ENCODE data around the gene ZDHHC5.
"Not testable (repeated sequence)": the region's sequence is repeated elsewhere in the genome, so short reads cannot be mapped to it uniquely, and the experiment has no call there.

Gene ZDHHC5

DNA sequence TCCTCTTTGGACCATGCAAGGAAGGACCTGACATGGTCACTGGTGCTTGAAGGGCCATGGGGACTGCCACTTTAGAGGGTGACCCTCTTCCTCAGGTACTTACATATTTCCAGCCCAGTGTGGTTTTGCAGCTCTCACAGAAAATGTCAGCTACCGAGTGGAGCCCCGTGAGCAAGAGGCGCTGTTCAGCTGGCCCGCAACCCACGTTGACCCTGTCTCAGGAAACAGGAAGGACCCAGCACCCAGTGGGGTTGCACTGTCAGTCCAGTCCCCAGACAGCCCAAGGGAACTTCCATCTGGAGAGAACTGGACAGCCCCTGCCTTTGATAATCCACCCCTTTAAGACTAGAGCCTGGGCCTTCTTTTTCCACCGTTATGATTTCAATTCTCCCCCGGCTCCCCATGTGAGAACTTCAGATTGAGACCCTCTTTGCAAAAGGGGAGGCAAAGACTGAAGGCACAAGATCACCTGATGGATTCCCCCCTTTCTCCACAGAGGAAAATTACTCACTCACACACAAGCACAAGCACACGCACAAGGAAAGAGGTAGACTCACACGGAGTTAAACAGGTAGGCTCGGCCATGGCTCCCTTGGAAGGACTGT, 21.6 kb upstream of the ZDHHC5 start:
- Histone ChIP-seq H3K9ac (ENCODE audit: low read length) (no peak overlapping the region), H3K4me3 (ENCODE audit: low read depth in 1 of 2, low read length in 2 of 2) (no peak overlapping the region), H3K27ac (ENCODE audit: low read depth, low read length) (no peak overlapping the region), H3K9me3 (ENCODE audit: low read length) (no peaks in the 10 kb centered on the region), H3K27me3 (ENCODE audit: control insufficient read depth in 1 of 2, insufficient read depth in 2 of 2, low read length in 2 of 2) (peaks cover 41 to 44% of the 10 kb centered on the region in 2 donors), H3K4me1 (ENCODE audit: insufficient read depth, low read length) (peaks cover 41% of the 10 kb centered on the region), H3K36me3 (ENCODE audit: insufficient read depth, low read length) (no peaks in the 10 kb centered on the region)

DNA sequence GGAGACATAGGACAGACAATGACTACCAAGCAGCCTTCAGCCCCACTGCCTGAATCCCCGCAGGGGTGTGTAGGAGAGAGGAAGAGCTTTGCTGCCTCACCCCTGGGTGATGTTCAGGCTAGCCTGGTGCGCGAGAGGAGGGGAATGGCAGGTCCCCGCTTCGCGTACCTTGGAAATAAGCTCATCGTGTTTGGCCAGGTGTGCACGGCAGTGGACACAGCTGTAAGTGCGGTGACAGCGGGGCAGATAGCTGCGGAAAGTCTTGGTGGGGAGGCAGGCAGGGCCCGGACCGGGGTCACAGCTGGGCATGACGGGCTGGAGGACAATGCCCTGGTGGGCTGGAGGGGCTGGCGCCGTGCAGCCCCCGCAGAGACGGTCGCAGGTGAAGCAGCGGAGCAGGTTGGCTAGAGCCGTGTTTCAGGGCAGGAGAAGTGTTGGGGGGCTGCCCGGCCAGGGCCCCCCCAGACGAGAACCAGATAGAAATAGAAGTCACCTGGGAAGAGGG, 21.1 kb upstream of the ZDHHC5 start:
- no peak overlapping the region for H3K9ac ChIP-seq (ENCODE audit: low read length)
- no peaks in the 10 kb centered on the region for H3K36me3 ChIP-seq (ENCODE audit: insufficient read depth, low read length)
- H3K27ac ChIP-seq (ENCODE audit: low read depth, low read length): no peak overlapping the region
- H3K9me3 ChIP-seq (ENCODE audit: low read length): no peaks in the 10 kb centered on the region
- H3K4me3 ChIP-seq (ENCODE audit: low read depth in 1 of 2, low read length in 2 of 2): no peak overlapping the region
- peaks cover 37% of the 10 kb centered on the region for H3K4me1 ChIP-seq (ENCODE audit: insufficient read depth, low read length)
- peaks cover 44 to 46% of the 10 kb centered on the region in 2 donors for H3K27me3 ChIP-seq (ENCODE audit: control insufficient read depth in 1 of 2, insufficient read depth in 2 of 2, low read length in 2 of 2)

DNA sequence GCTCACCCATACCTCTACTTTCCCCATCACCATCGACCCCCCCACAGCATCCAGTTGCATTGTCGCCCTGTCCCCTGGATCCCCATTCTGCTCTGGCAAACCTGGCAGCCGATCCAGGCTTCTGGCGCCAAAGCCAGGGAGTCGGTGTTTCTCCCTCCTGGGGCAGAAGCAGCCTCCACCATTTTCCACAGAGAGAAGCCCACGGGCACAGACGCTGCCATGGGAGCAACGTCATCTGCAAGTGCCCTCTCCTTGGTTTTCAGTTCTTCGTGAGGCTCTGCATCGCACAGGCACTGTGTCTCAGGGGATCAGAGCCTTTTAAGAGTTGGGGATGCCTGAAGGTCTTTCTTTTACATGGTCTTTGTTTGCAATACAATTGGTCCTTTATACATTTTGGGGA, 20.5 kb upstream of the ZDHHC5 start:
- Histone ChIP-seq H3K36me3 (ENCODE audit: insufficient read depth, low read length) (no peaks in the 10 kb centered on the region), H3K27ac (ENCODE audit: low read depth, low read length) (no peak overlapping the region), H3K4me3 (ENCODE audit: low read depth in 1 of 2, low read length in 2 of 2) (no peak overlapping the region), H3K9me3 (ENCODE audit: low read length) (no peaks in the 10 kb centered on the region), H3K4me1 (ENCODE audit: insufficient read depth, low read length) (peaks cover 37% of the 10 kb centered on the region), H3K27me3 (ENCODE audit: control insufficient read depth in 1 of 2, insufficient read depth in 2 of 2, low read length in 2 of 2) (peaks cover 44 to 50% of the 10 kb centered on the region in 2 donors), H3K9ac (ENCODE audit: low read length) (no peak overlapping the region)

DNA sequence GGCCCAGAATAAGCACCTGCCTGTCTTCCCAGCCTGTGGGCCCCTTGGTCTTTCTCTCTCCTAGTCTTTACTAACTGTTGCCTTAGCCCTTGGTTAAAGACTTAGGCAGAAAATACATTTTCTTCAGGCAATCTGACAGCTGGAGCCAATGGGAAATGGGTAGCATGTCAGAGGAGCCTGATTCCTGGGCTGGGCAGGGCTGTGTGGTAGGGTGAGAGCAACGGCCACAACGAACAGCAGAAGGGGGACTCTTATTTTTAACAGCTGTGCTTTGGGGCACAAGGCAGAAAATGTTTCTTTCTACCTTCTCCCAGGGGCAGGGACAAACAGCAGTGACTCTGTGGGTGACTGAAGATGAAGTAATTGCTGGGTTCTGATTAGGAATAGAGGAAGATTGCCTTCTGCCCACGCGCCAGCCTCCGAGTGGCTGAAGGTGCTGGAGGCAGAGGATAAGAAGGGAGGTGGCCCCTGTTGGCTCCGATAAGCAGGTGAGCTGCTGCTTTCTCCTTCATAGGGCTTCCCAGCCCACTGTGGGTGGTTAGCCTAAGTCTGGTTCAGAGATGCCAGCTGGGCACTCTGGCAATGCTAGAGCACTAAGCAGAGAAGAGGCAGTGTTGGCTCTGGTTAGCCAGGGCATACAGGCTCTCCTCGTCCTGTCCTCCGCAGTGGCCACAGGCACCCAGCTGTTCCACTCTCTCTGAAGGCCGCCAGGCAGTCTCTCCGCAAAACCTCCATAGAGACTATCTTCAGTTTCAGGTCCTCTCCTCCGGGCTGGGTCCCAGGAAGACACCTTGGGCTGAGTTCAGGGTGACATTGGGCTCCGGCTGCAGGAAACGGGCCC, 19.7 kb upstream of the ZDHHC5 start:
- Histone ChIP-seq H3K9me3 (ENCODE audit: low read length) (no peaks in the 10 kb centered on the region), H3K27ac (ENCODE audit: low read depth, low read length) (no peak overlapping the region), H3K4me3 (ENCODE audit: low read depth in 1 of 2, low read length in 2 of 2) (peak overlapping the region in 1 of 2 donors; percentile 39), H3K36me3 (ENCODE audit: insufficient read depth, low read length) (no peaks in the 10 kb centered on the region), H3K9ac (ENCODE audit: low read length) (no peak overlapping the region), H3K27me3 (ENCODE audit: control insufficient read depth in 1 of 2, insufficient read depth in 2 of 2, low read length in 2 of 2) (peaks cover 49 to 53% of the 10 kb centered on the region in 2 donors), H3K4me1 (ENCODE audit: insufficient read depth, low read length) (peaks cover 37% of the 10 kb centered on the region)

DNA sequence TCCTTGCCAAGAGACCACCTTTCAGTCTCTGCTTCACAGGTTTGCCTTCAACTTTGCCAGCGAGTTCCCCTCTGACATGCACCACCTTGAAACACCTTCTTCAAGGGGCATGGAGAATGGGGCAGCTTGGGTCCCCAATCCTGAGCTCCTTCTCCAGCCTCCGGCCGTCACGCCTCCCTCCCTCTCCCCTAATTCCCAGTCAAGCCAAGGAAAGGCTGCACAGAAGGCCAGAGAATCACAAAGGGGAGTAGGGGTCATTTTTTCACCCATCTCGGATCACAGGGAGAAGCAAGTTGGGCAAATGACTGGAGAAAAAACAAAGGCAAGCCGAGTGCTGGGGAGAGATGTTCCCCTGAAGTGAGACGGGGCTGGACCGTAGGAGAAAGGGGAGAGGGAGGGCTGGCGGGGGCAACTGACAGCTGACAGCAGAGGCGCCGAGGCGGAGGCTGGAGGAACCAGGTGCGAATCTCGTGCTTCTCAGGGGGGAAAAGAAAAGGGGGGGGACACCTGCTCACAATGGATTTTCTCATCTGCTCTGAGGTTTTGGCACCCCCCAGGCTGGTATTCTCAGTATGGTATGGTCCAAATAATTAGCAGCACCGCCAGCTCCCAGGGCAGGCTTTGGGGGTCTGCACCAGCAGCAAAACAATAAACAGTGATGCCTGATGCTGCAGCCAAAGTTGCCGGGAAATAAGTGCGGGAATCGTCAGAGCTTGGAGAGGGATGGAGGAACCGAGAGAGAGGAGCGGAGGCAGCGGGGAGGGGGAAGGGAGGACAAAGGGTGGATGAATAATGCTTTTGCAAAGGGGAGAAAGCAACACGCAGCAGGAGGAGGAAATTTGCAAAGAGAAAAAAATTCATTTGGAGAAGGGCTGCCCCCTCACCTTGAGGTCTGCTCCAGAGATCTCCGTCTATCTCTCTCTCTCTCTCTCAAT, 18.8 kb upstream of the ZDHHC5 start:
- Histone ChIP-seq H3K4me3 (ENCODE audit: low read depth in 1 of 2, low read length in 2 of 2) (peak overlapping the region; percentile 21 to 39), H3K9me3 (ENCODE audit: low read length) (no peaks in the 10 kb centered on the region), H3K27ac (ENCODE audit: low read depth, low read length) (no peak overlapping the region), H3K27me3 (ENCODE audit: control insufficient read depth in 1 of 2, insufficient read depth in 2 of 2, low read length in 2 of 2) (peaks cover 49 to 58% of the 10 kb centered on the region in 2 donors), H3K9ac (ENCODE audit: low read length) (no peak overlapping the region), H3K4me1 (ENCODE audit: insufficient read depth, low read length) (peaks cover 37% of the 10 kb centered on the region), H3K36me3 (ENCODE audit: insufficient read depth, low read length) (no peaks in the 10 kb centered on the region)

DNA sequence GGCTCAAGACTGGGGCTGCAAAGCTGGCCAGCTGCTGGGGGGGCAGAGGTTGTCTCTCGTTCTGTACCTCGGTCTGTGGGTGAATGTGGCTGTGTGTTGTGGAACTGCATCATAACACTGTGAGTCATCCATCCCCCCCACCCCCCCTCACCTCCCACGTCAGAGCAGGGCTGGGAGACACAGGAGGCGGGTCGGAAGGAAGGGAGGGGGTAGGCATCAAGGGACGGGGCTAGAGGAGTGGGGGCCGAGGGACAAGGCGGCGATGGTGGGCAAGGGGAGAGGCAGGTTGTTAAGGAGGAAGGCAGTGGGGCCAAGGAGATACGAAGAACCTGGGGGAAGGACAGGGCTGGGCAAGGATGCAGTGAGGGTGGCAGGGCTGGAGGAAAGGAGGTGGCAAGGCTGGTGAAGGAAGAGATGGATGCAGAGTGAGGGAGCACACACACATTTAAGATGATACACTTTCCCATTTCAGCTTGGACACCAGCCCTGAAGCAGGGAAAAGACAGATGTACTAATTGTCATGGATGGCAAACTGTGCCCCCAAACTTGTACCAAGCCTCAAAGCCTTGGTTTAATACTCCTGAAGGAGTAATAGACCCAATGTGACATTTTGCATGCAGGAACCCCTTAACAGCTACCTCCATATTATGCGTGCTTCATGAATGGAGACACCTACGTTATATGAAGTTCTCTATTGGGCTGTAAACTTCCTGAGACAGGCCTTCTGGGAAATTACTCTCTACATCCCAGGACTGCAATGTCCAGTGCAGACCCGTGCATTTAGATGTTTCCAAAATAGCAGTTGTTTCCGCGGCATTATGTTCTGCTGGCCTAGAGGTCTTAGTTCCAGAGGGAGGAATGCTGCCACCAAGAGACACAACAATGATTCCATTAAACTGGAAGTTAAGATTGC, 17.8 kb upstream of the ZDHHC5 start, which contains the start of gene YPEL4:
Gene YPEL4 (minus strand): TSS at position 87 of the 913 bp plus-strand sequence. CDS start 2,805 bp downstream, outside the sequence.
- Histone ChIP-seq H3K27me3 (ENCODE audit: control insufficient read depth in 1 of 2, insufficient read depth in 2 of 2, low read length in 2 of 2) (peaks cover 49 to 58% of the 10 kb centered on the region in 2 donors), H3K27ac (ENCODE audit: low read depth, low read length) (no peak within 1 kb of the TSS), H3K9ac (ENCODE audit: low read length) (no peak within 1 kb of the TSS), H3K4me3 (ENCODE audit: low read depth in 1 of 2, low read length in 2 of 2) (peak within 1 kb of the TSS; percentile 21 to 39), H3K36me3 (ENCODE audit: insufficient read depth, low read length) (no peaks in the 10 kb centered on the region), H3K9me3 (ENCODE audit: low read length) (no peaks in the 10 kb centered on the region), H3K4me1 (ENCODE audit: insufficient read depth, low read length) (peaks cover 30% of the 10 kb centered on the region)

DNA sequence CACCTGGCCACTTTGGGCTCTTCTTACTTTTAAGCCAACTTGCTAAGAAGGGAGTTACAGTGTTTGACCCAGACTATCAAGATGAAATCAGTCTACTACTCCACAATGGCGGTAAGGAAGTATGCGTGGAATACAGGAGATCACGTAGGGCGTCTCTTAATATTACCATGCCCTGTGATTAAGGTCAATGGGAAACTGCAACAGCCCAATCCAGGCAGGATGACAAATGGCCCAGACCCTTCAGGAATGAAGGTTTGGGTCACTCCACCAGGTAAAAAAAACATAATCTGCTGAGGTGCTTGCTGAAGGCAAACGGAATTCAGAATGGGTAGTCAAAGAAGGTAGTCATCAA, 17.2 kb upstream of the ZDHHC5 start:
- no peak overlapping the region for H3K9ac ChIP-seq (ENCODE audit: low read length)
- no peak overlapping the region for H3K27ac ChIP-seq (ENCODE audit: low read depth, low read length)
- no peaks in the 10 kb centered on the region for H3K36me3 ChIP-seq (ENCODE audit: insufficient read depth, low read length)
- H3K27me3 ChIP-seq (ENCODE audit: control insufficient read depth in 1 of 2, insufficient read depth in 2 of 2, low read length in 2 of 2): peaks cover 49 to 55% of the 10 kb centered on the region in 2 donors
- H3K4me3 ChIP-seq (ENCODE audit: low read depth in 1 of 2, low read length in 2 of 2): no peak overlapping the region
- H3K9me3 ChIP-seq (ENCODE audit: low read length): no peaks in the 10 kb centered on the region
- H3K4me1 ChIP-seq (ENCODE audit: insufficient read depth, low read length): peaks cover 24% of the 10 kb centered on the region

DNA sequence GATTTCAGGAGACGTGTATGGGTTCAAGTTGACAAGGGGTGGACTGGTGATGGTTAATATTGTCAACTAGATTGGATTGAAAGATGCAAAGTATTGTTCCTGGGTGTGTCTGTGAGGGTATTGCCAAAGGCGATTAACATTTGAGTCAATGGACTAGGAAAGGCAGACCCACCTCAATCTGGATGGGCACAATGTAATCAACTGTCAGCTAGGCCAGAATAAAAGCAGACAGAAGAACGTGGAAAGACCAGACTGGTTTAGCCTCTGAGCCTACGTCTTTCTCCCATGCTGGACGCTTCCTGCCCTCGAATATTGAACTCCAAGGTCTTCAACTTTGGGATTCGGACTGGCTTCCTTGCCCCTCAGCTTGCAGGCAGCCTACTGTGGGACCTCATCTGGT, 16.5 kb upstream of the ZDHHC5 start:
- Histone ChIP-seq H3K36me3 (ENCODE audit: insufficient read depth, low read length) (no peaks in the 10 kb centered on the region), H3K27ac (ENCODE audit: low read depth, low read length) (no peak overlapping the region), H3K27me3 (ENCODE audit: control insufficient read depth in 1 of 2, insufficient read depth in 2 of 2, low read length in 2 of 2) (peaks cover 45 to 49% of the 10 kb centered on the region in 2 donors), H3K4me1 (ENCODE audit: insufficient read depth, low read length) (peaks cover 17% of the 10 kb centered on the region), H3K9me3 (ENCODE audit: low read length) (no peaks in the 10 kb centered on the region), H3K9ac (ENCODE audit: low read length) (no peak overlapping the region), H3K4me3 (ENCODE audit: low read depth in 1 of 2, low read length in 2 of 2) (no peak overlapping the region)

DNA sequence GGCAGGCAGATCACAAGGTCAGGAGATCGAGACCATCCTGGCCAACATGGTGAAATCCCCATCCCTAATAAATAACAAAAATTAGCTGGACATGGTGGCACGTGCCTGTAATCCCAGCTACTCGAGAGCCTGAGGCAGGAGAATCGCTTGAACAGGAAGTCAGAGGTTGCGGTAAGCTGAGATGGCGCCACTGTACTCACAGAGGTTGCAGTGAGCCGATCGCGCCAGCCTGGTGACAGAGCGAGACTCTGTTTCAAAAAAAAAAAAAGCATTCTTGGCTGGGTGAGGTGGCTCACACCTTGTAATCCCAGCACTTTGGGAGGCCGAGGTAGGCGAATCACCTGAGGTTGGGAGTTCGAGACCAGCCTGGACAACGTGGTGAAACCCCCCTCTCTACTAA, 15.7 kb upstream of the ZDHHC5 start:
- H3K9me3 ChIP-seq (ENCODE audit: low read length); H3K9ac ChIP-seq (ENCODE audit: low read length); H3K4me3 ChIP-seq (ENCODE audit: low read depth in 1 of 2, low read length in 2 of 2); H3K27ac ChIP-seq (ENCODE audit: low read depth, low read length); H3K36me3 ChIP-seq (ENCODE audit: insufficient read depth, low read length): not testable (repeated sequence)
- H3K27me3 ChIP-seq (ENCODE audit: control insufficient read depth in 1 of 2, insufficient read depth in 2 of 2, low read length in 2 of 2): peaks cover 37 to 40% of the 10 kb centered on the region in 2 donors
- peaks cover 16% of the 10 kb centered on the region for H3K4me1 ChIP-seq (ENCODE audit: insufficient read depth, low read length)

DNA sequence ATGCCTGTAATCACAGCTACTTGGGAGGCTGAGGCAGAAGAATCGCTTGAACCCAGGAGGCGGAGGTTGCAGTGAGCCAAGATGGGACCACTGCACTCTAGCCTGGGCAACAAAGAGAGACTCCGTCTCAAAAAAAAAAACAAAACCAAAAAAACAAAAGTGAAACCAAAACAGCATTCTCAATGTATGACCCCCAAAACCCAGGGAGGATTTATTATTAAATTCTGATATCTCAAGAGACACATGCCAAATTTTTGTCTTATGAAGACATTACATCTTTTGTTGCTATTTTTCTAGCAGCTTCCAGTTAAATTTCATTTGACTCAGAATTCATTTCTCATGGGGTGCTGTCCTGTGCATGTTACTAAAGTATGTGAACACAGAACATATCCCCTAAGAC, 15.3 kb upstream of the ZDHHC5 start:
- H3K27me3 ChIP-seq (ENCODE audit: control insufficient read depth in 1 of 2, insufficient read depth in 2 of 2, low read length in 2 of 2): peaks cover 33 to 36% of the 10 kb centered on the region in 2 donors
- no peak overlapping the region for H3K4me3 ChIP-seq (ENCODE audit: low read depth in 1 of 2, low read length in 2 of 2)
- H3K9me3 ChIP-seq (ENCODE audit: low read length): no peaks in the 10 kb centered on the region
- peaks cover 16% of the 10 kb centered on the region for H3K4me1 ChIP-seq (ENCODE audit: insufficient read depth, low read length)
- no peak overlapping the region for H3K27ac ChIP-seq (ENCODE audit: low read depth, low read length)
- H3K36me3 ChIP-seq (ENCODE audit: insufficient read depth, low read length): no peaks in the 10 kb centered on the region
- no peak overlapping the region for H3K9ac ChIP-seq (ENCODE audit: low read length)

Data from muscle layer of colon (tissue), 2 donors.